GM18502 (cell line): Measurements from ENCODE around the gene AP1AR.
"Not testable (repeated sequence)": the region's sequence is repeated elsewhere in the genome, so short reads cannot be mapped to it uniquely, and the experiment has no call there.

ENCODE experiments used
- ATAC-seq: cut with Tn5 transposase; IDR thresholded peaks from one replicate; pipeline ENCODE4 v1.9.1; 2021; ENCODE audit warnings: mild to moderate bottlenecking; ENCODE audit not compliant: unreplicated experiment, poor library complexity

The AP1AR gene

DNA sequence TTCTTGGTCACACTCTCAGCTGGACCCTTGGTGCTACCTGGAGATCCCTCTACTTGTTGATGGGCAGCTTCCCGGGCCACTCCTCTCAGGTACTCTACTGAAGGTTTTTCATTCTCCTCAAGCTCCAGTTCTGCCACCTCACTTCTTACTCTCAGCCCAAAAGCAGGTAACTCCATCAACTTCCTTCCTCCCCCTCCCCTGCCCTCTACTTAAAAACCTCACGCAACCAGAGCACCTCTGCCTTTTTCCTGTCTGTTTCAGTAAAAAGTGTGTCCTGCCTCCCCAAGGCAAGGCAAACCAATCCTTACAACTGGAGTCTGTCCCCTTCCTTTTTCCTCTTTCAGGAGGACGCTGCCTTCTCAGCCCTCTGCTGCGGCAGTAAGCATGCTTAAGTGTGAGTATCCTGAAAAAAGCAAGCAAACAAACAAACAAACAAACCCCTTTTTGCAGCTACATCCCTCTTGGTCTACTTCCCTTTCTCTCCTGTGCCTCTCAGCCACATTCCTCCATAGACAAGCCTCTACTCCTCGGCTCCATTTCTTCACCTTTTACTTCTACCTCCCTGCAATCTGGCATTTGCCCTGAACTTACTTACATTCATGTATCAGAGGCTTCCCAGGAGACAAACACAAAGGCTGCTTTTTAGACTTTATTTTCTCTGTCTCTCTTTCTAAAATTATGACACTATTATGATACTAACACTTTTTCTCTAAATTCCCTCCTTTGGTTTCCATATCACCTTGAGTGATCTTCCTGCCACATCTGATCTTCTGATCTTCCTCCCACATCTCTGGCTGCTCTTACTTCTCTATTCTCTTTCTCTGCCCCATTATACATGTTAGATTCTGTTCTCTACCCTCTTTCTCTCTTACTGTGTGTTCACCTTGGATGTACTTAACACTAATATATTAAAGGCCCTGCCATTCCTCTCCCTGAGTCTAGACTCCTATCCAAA is 71.0 kb downstream of the AP1AR start:
- ATAC-seq = peak; percentile 77

GRCh38 chr4:112305477-112305876 is 73.9 kb downstream of the AP1AR start:
- ATAC-seq = not testable (repeated sequence)

DNA sequence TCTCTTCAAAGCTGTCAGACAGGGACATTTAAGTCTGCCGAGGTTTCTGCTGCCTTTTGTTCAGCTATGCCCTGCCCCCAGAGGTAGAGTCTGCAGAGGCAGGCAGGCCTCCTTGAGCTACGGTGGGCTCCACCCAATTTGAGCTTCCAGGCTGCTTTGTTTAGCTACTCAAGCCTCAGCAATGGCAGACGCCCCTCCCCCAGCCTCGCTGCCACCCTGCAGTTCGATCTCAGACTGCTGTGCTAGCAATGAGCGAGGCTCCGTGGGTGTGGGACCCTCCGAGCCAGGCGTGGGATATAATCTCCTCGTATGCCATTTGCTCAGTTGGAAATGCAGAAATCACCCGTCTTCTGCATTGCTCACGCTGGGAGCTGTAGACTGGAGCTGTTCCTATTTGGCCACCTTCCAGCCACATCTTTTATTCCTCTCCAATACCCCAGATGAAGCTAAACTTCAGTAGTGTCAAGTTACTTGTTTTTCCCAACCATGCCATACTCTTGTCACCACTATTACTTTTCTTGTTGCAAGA is 77.7 kb downstream of the AP1AR start:
- not testable (repeated sequence) for ATAC-seq

GRCh38 chr4:112311516-112311915 is 79.9 kb downstream of the AP1AR start:
- no peak for ATAC-seq

GRCh38 chr4:112312610-112313239 is 81.1 kb downstream of the AP1AR start:
- ATAC-seq = peak; percentile 98

- no peak for ATAC-seq
Observed at GRCh38 chr4:112315446-112315845, 83.9 kb downstream of the AP1AR start.

GRCh38 chr4:112316360-112316759 is 84.8 kb downstream of the AP1AR start:
- ATAC-seq = no peak

DNA sequence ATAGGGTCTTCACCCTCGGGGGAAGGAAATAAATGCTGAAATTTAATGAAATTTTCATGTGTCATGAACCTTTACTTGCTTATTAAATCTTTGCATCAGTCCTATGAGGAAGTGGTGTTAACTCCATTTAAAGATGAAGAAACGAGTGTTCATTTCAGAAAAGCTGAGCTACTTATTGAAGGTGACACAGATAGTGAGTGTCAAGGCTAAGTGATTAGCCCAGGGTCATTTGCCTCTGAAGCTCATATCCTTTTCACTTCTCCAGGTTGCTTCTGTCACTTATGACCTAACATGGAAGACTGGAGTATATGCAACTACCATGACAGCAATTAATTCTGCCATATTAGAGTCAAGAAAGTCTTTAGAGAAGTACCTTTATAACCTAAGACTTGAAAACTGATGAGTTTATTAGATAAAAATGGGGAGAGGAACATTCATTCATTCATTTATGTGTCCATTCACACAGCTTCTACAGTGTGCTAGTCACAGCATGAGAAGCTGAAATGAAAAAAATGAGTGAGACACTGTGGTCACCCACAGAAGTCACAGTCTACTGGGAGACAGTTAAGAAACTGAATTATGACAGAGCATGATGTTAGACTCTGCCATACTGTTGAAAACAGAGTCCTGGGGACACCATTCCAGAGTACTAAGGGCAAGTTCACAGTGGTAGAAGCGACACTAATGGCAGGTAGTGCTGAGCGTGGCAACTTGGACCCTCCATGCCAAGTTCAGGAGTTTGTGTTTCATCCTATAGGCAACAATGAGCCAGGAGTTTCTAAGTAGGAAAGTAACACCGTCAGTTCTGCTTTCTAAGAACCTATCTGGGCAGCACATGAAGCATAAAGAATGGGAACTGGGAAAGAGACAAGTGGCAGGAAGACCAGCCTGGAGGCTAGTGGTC is 86.9 kb downstream of the AP1AR start:
- ATAC-seq = peak; percentile 96
